ENCODE measurements around the gene FMN1. TPM values are rescaled to one million over a fixed set of nuclear protein-coding genes. Genes with fewer than 3 reads are reported as not detected.

FMN1 gene
- total RNA-seq, 2 experiments from 2014 or later, result not detected

DNA sequence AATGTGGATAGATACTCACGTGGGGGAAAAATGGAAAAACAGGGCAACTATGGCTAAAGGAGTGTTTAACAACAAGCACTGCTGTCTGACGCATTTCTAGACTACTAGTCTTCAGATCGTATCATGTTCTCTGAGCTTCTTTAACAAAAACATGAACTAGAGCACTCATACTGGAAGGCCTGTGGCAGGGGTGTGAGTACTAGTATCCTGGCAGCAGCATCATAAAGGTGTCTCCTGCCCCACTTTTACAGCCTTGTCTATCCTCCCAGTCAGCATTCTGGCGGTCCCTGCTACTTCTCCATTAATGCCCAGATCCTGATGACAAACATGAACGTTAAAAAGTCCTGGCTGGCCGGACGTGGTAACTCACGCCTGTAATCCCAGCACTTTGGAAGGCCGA is 4.0 kb downstream of the FMN1 start:
- CTCF ChIA-PET, result no interaction called here
- ATAC-seq (peak; percentile 34), DNase-seq (peak; percentile 53)
- Mint-ChIP-seq H3K9me3 (ENCODE audit: low read depth) (no peaks in the 10 kb centered on the region), H3K4me1 (peaks cover 21% of the 10 kb centered on the region), H3K4me3 (no peak overlapping the region), H3K27ac (no peak overlapping the region), H3K36me3 (peaks cover 2% of the 10 kb centered on the region), H3K27me3 (peaks cover 54% of the 10 kb centered on the region)

DNA sequence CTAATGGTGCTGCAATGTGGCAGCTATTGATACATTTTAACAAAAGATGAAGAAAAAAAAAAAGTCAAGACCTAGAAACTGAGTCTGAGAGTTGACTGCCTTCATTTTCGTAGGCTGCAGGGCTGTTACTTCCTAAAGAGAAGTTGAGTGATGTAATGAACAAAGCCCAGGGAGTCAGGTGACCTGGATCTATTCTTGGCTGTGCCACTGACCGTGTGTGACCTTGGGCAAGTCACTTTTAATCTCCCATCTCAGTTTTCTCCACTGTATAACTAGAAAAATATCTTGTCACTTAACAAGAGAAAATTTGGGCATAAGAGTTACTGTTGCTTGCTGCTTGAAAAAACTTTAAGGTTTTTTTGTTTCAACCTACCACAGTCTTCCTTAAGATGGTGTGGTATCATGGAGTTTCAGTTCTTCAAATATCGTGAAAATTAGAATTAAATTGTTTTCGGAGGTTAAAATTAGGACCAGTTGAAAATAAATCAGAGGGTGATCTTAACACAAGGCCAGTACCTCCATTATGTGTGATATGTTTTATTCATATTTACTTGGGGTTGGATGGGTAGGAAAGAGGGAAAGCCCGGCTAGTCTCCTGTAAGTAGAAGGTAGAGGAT is 5.8 kb downstream of the FMN1 start:
- CTCF ChIA-PET, result no interaction called here
- DNase-seq (no peak), ATAC-seq (no peak)
- no peak overlapping the region for H3K27ac Mint-ChIP-seq
- H3K27me3 Mint-ChIP-seq, result peaks cover 40% of the 10 kb centered on the region
- H3K9me3 Mint-ChIP-seq (ENCODE audit: low read depth), result no peaks in the 10 kb centered on the region
- peaks cover 2% of the 10 kb centered on the region for H3K36me3 Mint-ChIP-seq
- peaks cover 12% of the 10 kb centered on the region for H3K4me1 Mint-ChIP-seq
- H3K4me3 Mint-ChIP-seq, result no peak overlapping the region

DNA sequence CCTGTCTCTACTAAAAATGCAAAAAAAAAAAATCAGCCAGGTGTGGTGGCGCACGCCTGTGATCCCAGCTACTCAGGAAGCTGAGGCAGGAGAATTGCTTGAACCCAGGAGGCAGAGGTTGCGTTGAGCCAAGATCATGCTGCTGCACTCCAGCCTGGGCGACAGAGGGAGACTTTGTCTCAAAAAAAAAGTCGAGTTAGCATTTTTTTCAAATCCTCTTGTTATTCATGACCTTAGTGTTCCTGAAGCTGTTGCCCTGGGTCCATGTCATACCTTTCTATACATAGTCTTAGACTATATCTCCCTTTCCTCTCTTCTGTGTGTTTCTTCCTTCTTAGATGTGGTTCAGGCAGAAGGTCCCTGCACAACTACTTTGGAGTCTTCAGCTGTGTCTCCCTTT is 6.4 kb downstream of the FMN1 start:
- Mint-ChIP-seq H3K4me1 (peaks cover 12% of the 10 kb centered on the region), H3K4me3 (no peak overlapping the region), H3K27me3 (peaks cover 35% of the 10 kb centered on the region), H3K27ac (no peak overlapping the region), H3K36me3 (peaks cover 2% of the 10 kb centered on the region), H3K9me3 (ENCODE audit: low read depth) (no peaks in the 10 kb centered on the region)
- no peak for ATAC-seq
- DNase-seq, result no peak
- CTCF ChIA-PET, result no interaction called here

DNA sequence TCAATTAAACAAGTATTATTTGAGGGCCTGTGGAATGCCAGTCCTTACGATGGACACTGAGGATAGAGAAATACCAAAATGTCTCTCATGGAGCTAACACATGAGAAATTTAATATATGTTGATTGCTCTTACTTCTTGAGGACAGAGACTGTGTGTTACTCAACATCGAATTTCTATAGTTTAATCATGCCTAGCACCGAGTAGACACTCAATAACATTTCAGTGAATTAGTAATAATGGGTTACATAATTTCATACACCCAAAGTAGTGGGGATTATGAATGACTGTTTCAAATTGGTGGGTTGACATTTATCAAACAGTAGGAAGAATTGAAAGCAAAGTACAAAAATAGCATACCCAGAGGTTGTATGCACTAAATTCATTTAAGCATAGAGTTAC is 11.2 kb downstream of the FMN1 start:
- CTCF ChIA-PET, result no interaction called here
- Mint-ChIP-seq H3K4me3 (no peak overlapping the region), H3K4me1 (peaks cover 2% of the 10 kb centered on the region), H3K27ac (no peak overlapping the region), H3K27me3 (peaks cover 11% of the 10 kb centered on the region), H3K9me3 (ENCODE audit: low read depth) (no peaks in the 10 kb centered on the region), H3K36me3 (peaks cover 1% of the 10 kb centered on the region)
- DNase-seq (no peak), ATAC-seq (no peak)

DNA sequence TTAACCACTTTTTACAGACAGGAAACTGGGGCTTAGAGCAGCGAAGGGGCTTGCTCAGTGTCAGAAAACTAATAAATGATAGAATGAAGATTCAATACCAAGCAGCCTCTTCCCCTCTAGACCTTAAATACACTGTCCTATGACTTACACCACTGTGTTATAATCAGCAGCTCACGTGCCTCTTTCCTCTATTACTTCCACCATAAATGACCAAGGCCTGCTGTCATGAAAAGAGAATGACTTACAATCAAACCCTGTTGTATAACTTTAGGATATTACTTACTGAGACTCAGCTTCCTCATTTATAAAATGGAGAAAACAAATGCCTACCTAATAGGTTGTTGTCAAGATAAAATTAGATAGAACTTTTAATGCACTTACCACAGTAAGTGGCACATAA is 11.6 kb downstream of the FMN1 start:
- CTCF ChIA-PET, result no interaction called here
- no peak for DNase-seq
- H3K9me3 Mint-ChIP-seq (ENCODE audit: low read depth), result no peaks in the 10 kb centered on the region
- no peak overlapping the region for H3K27ac Mint-ChIP-seq
- H3K4me1 Mint-ChIP-seq, result peaks cover 2% of the 10 kb centered on the region
- H3K36me3 Mint-ChIP-seq, result no peaks in the 10 kb centered on the region
- H3K27me3 Mint-ChIP-seq, result peaks cover 12% of the 10 kb centered on the region
- H3K4me3 Mint-ChIP-seq, result no peak overlapping the region
- ATAC-seq, result no peak

DNA sequence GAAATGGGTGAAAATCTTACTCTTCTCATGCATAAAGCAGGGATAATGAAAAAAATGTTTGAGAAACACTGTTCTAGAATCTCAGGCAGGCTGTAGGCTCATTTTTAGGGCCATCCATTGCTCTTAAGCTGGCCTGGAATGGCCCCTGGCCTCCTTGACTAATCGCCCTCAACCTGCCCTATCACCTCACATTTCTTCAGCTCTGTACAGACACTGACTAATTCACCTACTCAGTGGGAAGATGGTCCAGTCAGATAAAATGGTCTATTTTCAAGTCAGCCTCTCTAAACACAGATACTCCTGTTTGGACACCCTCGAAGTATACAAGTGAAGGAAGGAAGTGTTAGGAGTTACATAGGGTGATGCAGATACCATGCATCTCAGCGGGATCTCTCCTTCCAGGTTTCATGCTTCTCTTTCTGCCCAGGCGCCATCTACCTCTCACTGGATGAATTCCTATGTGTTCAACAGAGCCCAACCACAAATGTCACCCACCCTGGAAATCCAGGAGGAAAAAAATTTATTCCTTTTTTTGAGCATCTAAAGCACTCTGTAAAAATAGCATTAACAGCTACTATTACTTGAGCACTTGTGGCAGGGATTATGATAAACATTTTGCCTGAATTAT is 12.1 kb downstream of the FMN1 start:
- no peaks in the 10 kb centered on the region for H3K36me3 Mint-ChIP-seq
- DNase-seq (no peak), ATAC-seq (no peak)
- CTCF ChIA-PET, result no interaction called here
- peaks cover 13% of the 10 kb centered on the region for H3K27me3 Mint-ChIP-seq
- no peaks in the 10 kb centered on the region for H3K9me3 Mint-ChIP-seq (ENCODE audit: low read depth)
- H3K4me1 Mint-ChIP-seq, result peaks cover 2% of the 10 kb centered on the region
- no peak overlapping the region for H3K4me3 Mint-ChIP-seq
- no peak overlapping the region for H3K27ac Mint-ChIP-seq

DNA sequence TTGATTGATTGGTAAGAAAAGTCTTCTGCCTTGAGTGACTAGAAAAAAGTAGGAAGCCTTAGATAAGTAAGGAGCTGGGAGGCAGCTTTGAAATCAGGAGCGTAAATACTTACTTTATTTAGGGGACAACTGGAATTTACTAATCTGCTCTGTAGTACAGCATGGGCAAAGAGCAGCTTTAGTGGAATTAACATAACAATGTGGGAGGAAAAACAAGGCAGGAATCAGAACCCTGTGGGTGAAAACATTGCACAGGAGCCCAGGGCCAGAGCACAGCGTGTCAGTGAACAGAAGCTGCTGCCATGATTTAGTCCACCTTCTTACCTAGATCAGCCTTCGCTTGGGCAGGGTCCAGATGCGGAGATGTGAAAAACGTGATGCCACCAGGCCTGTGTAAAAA is 14.6 kb downstream of the FMN1 start:
- DNase-seq, result no peak
- CTCF ChIA-PET, result no interaction called here
- Mint-ChIP-seq H3K4me3 (no peak overlapping the region), H3K27me3 (peaks cover 14% of the 10 kb centered on the region), H3K4me1 (no peaks in the 10 kb centered on the region), H3K9me3 (ENCODE audit: low read depth) (no peaks in the 10 kb centered on the region), H3K36me3 (no peaks in the 10 kb centered on the region), H3K27ac (no peak overlapping the region)
- ATAC-seq, result no peak

DNA sequence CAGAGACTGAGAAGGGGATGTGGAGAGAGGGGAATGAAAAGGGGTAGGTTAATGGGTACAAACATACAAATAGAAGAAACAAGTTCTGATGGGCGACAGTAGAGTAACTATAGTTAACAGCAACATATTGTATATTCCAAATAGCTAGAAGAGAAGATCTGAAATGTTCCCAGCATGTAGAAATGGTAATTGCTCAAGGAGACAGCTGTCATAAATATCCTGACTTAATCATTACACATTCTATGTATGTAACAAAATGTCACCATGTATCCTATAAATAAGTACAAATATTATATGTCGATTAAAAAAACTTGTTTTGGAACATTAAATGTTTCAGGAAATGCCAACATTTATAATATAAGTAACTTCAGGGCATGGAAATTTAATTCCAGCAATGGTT is 23.3 kb downstream of the FMN1 start:
- CTCF ChIA-PET, result no interaction called here
- ATAC-seq, result no peak
- no peaks in the 10 kb centered on the region for H3K4me1 Mint-ChIP-seq

DNA sequence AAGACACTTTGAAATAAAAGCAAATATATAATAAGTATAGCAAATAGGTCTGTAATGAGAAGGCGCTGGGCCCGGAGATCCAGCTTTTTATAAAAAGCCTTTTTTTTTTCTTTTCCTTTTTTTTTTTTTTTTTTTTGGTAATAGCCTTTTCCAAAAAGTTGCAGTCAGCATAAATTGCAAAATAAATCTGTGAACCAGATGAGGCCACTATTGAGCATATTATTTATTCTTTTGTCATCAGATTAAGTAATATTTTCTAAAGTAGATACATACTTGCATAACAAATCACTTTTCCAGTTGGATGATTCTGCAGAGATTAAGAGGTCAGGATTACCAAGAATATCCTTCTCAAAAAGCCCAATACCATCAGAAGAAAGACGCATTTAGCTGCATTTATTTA is 24.9 kb downstream of the FMN1 start:
- H3K9me3 Mint-ChIP-seq (ENCODE audit: low read depth), result no peaks in the 10 kb centered on the region
- no peak for ATAC-seq
- no peaks in the 10 kb centered on the region for H3K4me1 Mint-ChIP-seq
- no peak for DNase-seq
- no peak overlapping the region for H3K27ac Mint-ChIP-seq
- peaks cover 10% of the 10 kb centered on the region for H3K27me3 Mint-ChIP-seq
- H3K4me3 Mint-ChIP-seq, result no peak overlapping the region
- no peaks in the 10 kb centered on the region for H3K36me3 Mint-ChIP-seq
- CTCF ChIA-PET, result no interaction called here

More for the DNA sequence above, 23.3 kb downstream of the FMN1 start:
- H3K9me3 Mint-ChIP-seq (ENCODE audit: low read depth), result no peaks in the 10 kb centered on the region
- H3K27me3 Mint-ChIP-seq, result peaks cover 10% of the 10 kb centered on the region
- H3K4me3 Mint-ChIP-seq, result no peak overlapping the region
- DNase-seq, result no peak
- H3K36me3 Mint-ChIP-seq, result no peaks in the 10 kb centered on the region
- H3K27ac Mint-ChIP-seq, result no peak overlapping the region

DNA sequence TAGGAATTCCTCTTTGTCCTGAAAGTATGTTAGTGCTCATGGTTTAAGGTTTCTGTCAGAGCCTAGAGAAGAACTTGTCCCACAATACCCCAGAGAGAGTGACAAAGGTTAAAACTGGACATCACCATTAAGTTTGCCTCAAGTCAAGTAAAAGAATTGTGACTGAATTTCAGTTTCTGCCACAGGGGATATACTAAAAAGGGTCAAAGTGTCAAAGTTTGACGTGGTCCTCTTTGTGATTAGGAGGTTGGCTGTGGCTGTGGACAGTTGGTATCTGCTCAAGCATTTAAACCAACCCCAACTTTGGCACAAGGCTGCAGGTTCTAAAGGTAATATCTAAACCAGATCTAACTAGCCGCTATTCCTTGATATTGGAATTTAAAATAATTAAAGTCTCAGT is 26.1 kb downstream of the FMN1 start:
- Mint-ChIP-seq H3K27ac (no peak overlapping the region), H3K4me1 (no peaks in the 10 kb centered on the region), H3K36me3 (no peaks in the 10 kb centered on the region), H3K4me3 (no peak overlapping the region), H3K27me3 (peaks cover 13% of the 10 kb centered on the region), H3K9me3 (ENCODE audit: low read depth) (no peaks in the 10 kb centered on the region)
- ATAC-seq (no peak), DNase-seq (no peak)
- CTCF ChIA-PET, result no interaction called here

DNA sequence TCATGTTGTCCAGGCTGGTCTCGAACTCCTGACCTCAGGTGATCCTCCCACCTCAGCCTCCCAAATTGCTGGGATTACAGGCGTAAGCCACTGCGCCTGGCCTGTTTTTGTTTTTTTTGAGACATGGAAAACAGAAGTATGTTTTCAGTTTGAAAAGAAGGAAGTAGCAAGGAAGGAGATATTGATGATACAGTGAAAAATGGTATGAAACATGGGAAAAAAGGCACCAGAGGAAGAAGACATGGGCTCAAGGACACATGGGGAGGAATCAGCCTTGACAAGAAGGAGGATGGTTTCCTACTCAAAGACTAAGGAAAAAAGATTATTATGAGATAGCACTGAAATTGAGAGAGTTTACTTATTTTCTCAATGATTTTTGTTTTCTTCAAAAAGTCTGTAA is 30.7 kb downstream of the FMN1 start:
- Mint-ChIP-seq H3K27ac (no peak overlapping the region), H3K36me3 (no peaks in the 10 kb centered on the region), H3K4me1 (no peaks in the 10 kb centered on the region), H3K9me3 (ENCODE audit: low read depth) (no peaks in the 10 kb centered on the region), H3K4me3 (no peak overlapping the region), H3K27me3 (peaks cover 15% of the 10 kb centered on the region)
- no peak for DNase-seq
- no peak for ATAC-seq
- CTCF ChIA-PET, result no interaction called here

DNA sequence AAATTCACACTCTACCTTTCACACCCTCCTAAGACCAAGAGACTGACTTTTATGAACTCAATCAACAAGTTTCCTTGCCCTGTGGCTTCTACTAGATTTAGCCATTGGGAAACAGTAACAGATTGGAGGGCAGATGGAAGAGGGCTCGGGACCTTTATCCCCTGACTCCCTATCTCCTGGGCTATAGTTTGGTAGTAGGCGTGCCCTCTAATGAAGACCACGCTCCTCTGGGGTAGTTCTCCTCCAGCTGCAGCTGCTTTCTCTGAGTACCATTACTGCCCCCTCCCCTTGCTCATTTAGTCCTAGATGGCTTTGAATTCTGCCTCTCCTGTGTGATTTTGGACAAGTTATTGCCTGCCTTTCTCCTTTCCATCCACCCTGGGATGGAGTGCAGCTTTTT is 33.3 kb downstream of the FMN1 start:
- H3K4me3 Mint-ChIP-seq, result no peak overlapping the region
- no peak for ATAC-seq
- CTCF ChIA-PET, result no interaction called here

DNA sequence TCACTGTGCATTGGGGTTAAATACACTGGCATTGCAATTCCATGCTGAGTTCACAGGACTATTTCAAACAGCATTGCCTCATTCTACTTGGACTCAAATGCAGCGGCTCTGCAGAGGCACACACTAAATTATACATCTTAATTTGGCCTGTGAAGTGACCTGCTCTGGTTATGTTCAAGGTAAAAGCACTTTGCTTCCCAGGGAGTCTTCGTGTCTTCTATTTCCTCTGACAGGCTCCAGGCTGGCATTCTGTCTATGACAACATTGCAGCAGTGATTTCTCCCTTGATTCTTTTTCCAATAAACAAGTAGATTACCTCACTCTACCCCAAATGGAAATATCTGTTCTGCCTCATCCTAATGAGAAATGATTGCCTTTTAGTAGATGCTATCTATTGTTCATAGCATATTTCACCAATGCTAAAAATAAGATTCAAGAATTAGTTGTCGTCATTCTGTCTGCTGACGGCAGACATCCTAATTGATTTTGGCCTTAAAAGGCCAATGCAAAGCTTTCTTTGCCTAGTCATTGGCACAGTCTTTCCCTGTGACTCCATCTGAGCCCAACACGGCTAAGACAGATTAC is 33.8 kb downstream of the FMN1 start:
- no peak for DNase-seq
- Mint-ChIP-seq H3K4me3 (no peak overlapping the region), H3K27me3 (peaks cover 15% of the 10 kb centered on the region), H3K4me1 (no peaks in the 10 kb centered on the region), H3K36me3 (no peaks in the 10 kb centered on the region), H3K9me3 (ENCODE audit: low read depth) (no peaks in the 10 kb centered on the region), H3K27ac (no peak overlapping the region)
- CTCF ChIA-PET, result no interaction called here
- no peak for ATAC-seq

More for the DNA sequence above, 33.3 kb downstream of the FMN1 start:
- no peaks in the 10 kb centered on the region for H3K9me3 Mint-ChIP-seq (ENCODE audit: low read depth)
- H3K4me1 Mint-ChIP-seq, result no peaks in the 10 kb centered on the region
- no peak for DNase-seq
- no peak overlapping the region for H3K27ac Mint-ChIP-seq
- H3K27me3 Mint-ChIP-seq, result peaks cover 12% of the 10 kb centered on the region
- no peaks in the 10 kb centered on the region for H3K36me3 Mint-ChIP-seq

DNA sequence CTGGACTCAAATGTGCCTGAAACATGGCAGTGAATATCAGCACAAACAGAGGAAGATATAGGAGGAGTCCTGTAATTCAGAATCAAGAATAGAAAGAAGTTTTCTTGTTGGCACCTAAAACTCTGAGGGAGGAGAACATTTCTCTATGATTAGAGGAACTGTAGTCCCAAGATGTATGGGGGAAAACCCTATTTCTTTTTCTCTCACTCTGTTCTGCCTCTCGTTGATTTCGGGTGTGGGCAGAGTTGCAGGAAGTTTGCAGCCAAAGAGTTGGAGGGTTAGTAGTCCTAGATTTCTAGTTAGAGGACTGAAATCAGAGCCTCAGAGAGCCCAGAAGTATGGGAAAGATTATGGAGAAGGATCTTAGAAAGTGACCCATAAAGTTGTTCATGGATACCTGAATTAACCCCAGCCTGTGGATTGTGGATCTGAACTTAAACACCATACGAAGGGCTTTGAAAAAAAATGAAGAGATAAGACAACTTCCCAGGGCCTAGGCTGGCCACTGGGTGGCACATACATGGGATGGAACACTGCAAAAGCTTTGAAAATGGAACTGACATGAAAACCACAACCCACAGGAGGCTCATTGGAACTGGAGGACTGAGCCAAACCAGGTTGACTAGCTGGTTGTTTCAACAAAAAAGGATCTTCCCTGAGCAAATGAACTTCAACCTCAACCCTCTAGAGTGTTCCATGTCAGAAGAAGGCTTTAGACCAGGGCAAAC is 34.6 kb downstream of the FMN1 start:
- H3K36me3 Mint-ChIP-seq, result no peaks in the 10 kb centered on the region
- ATAC-seq (no peak), DNase-seq (no peak)
- H3K4me3 Mint-ChIP-seq, result no peak overlapping the region
- no peaks in the 10 kb centered on the region for H3K9me3 Mint-ChIP-seq (ENCODE audit: low read depth)
- no peaks in the 10 kb centered on the region for H3K4me1 Mint-ChIP-seq
- no peak overlapping the region for H3K27ac Mint-ChIP-seq
- CTCF ChIA-PET, result no interaction called here
- H3K27me3 Mint-ChIP-seq, result peaks cover 18% of the 10 kb centered on the region

Data from activated CD8-positive, alpha-beta memory T cell treated with anti-CD3 and anti-CD28 coated beads, Interleukin-2, amount 10 ng/mL, durations not matched to agents 7 days and 5 days (primary cell).